ENCODE results near the gene LSR.

GRCh38 chr19:35223084-35223790, 25.6 kb upstream of the LSR start:
- TF ChIP-seq CTCF (IDR thresholded peaks at IDR 0.05 in 8 of 11, conservative IDR thresholded peaks at IDR 0.05 in 3 of 11) (no peak), POLR2A (IDR thresholded peaks at IDR 0.05) (no peak), POLR2AphosphoS5 (IDR thresholded peaks at IDR 0.05) (no peak)
